Activated naive CD8-positive, alpha-beta T cell (primary cell): ENCODE measurements around the gene ATF4.
A peak's percentile ranks its signal among the peaks of the same experiment; 100 is the strongest.

Experiments used
- H3K27ac Mint-ChIP-seq: one replicate; pipeline ENCODE4 v1.8.0; 2021; ENCODE audit warnings: mixed read lengths
- H3K27me3 Mint-ChIP-seq: one replicate; pipeline ENCODE4 v1.8.0; 2021; ENCODE audit warnings: mixed read lengths
- H3K36me3 Mint-ChIP-seq: one replicate; pipeline ENCODE4 v1.8.0; 2021; ENCODE audit warnings: mixed read lengths
- H3K4me1 Mint-ChIP-seq: one replicate; pipeline ENCODE4 v1.8.0; 2021; ENCODE audit warnings: low read depth, mixed read lengths
- H3K4me3 Mint-ChIP-seq: one replicate; pipeline ENCODE4 v1.8.0; 2021; ENCODE audit warnings: mild to moderate bottlenecking, mixed read lengths
- H3K9me3 Mint-ChIP-seq: one replicate; pipeline ENCODE4 v1.8.0; 2021; ENCODE audit warnings: low read depth, mixed read lengths

The ATF4 gene

GRCh38 chr22:39482768-39483167, 37.6 kb upstream of the ATF4 start:
- no peak overlapping the region for H3K27ac Mint-ChIP-seq
- H3K36me3 Mint-ChIP-seq = no peaks in the 10 kb centered on the region
- H3K9me3 Mint-ChIP-seq = no peaks in the 10 kb centered on the region
- no peaks in the 10 kb centered on the region for H3K4me1 Mint-ChIP-seq
- H3K4me3 Mint-ChIP-seq = no peak overlapping the region
- no peaks in the 10 kb centered on the region for H3K27me3 Mint-ChIP-seq

GRCh38 chr22:39486951-39487825, 33.2 kb upstream of the ATF4 start:
- Mint-ChIP-seq H3K27ac (no peak overlapping the region), H3K27me3 (no peaks in the 10 kb centered on the region), H3K4me1 (peaks cover 9% of the 10 kb centered on the region)

GRCh38 chr22:39487826-39488520, 32.4 kb upstream of the ATF4 start:
- peaks cover 9% of the 10 kb centered on the region for H3K4me1 Mint-ChIP-seq
- no peak overlapping the region for H3K27ac Mint-ChIP-seq
- H3K27me3 Mint-ChIP-seq = no peaks in the 10 kb centered on the region

More at GRCh38 chr22:39486951-39487825, 33.2 kb upstream of the ATF4 start:
- Mint-ChIP-seq H3K36me3 (no peaks in the 10 kb centered on the region), H3K9me3 (no peaks in the 10 kb centered on the region), H3K4me3 (no peak overlapping the region)

GRCh38 chr22:39488563-39489083, 31.7 kb upstream of the ATF4 start:
- Mint-ChIP-seq H3K4me1 (peaks cover 12% of the 10 kb centered on the region), H3K4me3 (no peak overlapping the region), H3K36me3 (no peaks in the 10 kb centered on the region), H3K27me3 (no peaks in the 10 kb centered on the region), H3K9me3 (no peaks in the 10 kb centered on the region), H3K27ac (no peak overlapping the region)

More at GRCh38 chr22:39487826-39488520, 32.4 kb upstream of the ATF4 start:
- H3K36me3 Mint-ChIP-seq = no peaks in the 10 kb centered on the region
- no peaks in the 10 kb centered on the region for H3K9me3 Mint-ChIP-seq
- no peak overlapping the region for H3K4me3 Mint-ChIP-seq

- Mint-ChIP-seq H3K4me1 (peaks cover 13% of the 10 kb centered on the region), H3K36me3 (no peaks in the 10 kb centered on the region), H3K27ac (peak overlapping the region; percentile 16), H3K4me3 (peak overlapping the region; percentile 53), H3K9me3 (no peaks in the 10 kb centered on the region), H3K27me3 (no peaks in the 10 kb centered on the region)
Measured at GRCh38 chr22:39489094-39490068, 31.0 kb upstream of the ATF4 start.

- Mint-ChIP-seq H3K4me1 (peaks cover 13% of the 10 kb centered on the region), H3K9me3 (no peaks in the 10 kb centered on the region), H3K36me3 (no peaks in the 10 kb centered on the region), H3K27me3 (no peaks in the 10 kb centered on the region), H3K27ac (peak overlapping the region; percentile 16), H3K4me3 (peak overlapping the region; percentile 53)
Measured at GRCh38 chr22:39490135-39490798, 30.1 kb upstream of the ATF4 start.

- peaks cover 13% of the 10 kb centered on the region for H3K4me1 Mint-ChIP-seq
Measured at GRCh38 chr22:39490966-39491680, 29.2 kb upstream of the ATF4 start.

GRCh38 chr22:39491696-39492095, 28.7 kb upstream of the ATF4 start:
- Mint-ChIP-seq H3K36me3 (no peaks in the 10 kb centered on the region), H3K9me3 (no peaks in the 10 kb centered on the region), H3K27me3 (no peaks in the 10 kb centered on the region)

More at GRCh38 chr22:39490966-39491680, 29.2 kb upstream of the ATF4 start:
- H3K27me3 Mint-ChIP-seq = no peaks in the 10 kb centered on the region
- no peaks in the 10 kb centered on the region for H3K9me3 Mint-ChIP-seq
- H3K4me3 Mint-ChIP-seq = no peak overlapping the region
- H3K36me3 Mint-ChIP-seq = no peaks in the 10 kb centered on the region
- H3K27ac Mint-ChIP-seq = no peak overlapping the region

GRCh38 chr22:39492186-39492585, 28.2 kb upstream of the ATF4 start:
- H3K36me3 Mint-ChIP-seq = no peaks in the 10 kb centered on the region
- H3K4me3 Mint-ChIP-seq = no peak overlapping the region
- H3K27me3 Mint-ChIP-seq = no peaks in the 10 kb centered on the region
- H3K27ac Mint-ChIP-seq = no peak overlapping the region
- peaks cover 16% of the 10 kb centered on the region for H3K4me1 Mint-ChIP-seq
- no peaks in the 10 kb centered on the region for H3K9me3 Mint-ChIP-seq

More at GRCh38 chr22:39491696-39492095, 28.7 kb upstream of the ATF4 start:
- H3K4me1 Mint-ChIP-seq = peaks cover 16% of the 10 kb centered on the region
- no peak overlapping the region for H3K27ac Mint-ChIP-seq
- H3K4me3 Mint-ChIP-seq = no peak overlapping the region

GRCh38 chr22:39493759-39494158, 26.6 kb upstream of the ATF4 start:
- no peaks in the 10 kb centered on the region for H3K9me3 Mint-ChIP-seq
- H3K4me1 Mint-ChIP-seq = peaks cover 16% of the 10 kb centered on the region
- H3K4me3 Mint-ChIP-seq = no peak overlapping the region
- no peaks in the 10 kb centered on the region for H3K36me3 Mint-ChIP-seq
- H3K27me3 Mint-ChIP-seq = no peaks in the 10 kb centered on the region
- no peak overlapping the region for H3K27ac Mint-ChIP-seq

GRCh38 chr22:39494471-39495120, 25.8 kb upstream of the ATF4 start:
- Mint-ChIP-seq H3K36me3 (no peaks in the 10 kb centered on the region), H3K4me3 (no peak overlapping the region), H3K27me3 (no peaks in the 10 kb centered on the region), H3K27ac (no peak overlapping the region), H3K4me1 (peaks cover 14% of the 10 kb centered on the region), H3K9me3 (no peaks in the 10 kb centered on the region)

- Mint-ChIP-seq H3K27ac (no peak overlapping the region), H3K4me3 (no peak overlapping the region)
Measured at GRCh38 chr22:39496131-39496838, 24.1 kb upstream of the ATF4 start.

More at GRCh38 chr22:39496131-39496838, 24.1 kb upstream of the ATF4 start:
- H3K36me3 Mint-ChIP-seq = no peaks in the 10 kb centered on the region
- no peaks in the 10 kb centered on the region for H3K9me3 Mint-ChIP-seq
- H3K4me1 Mint-ChIP-seq = peaks cover 7% of the 10 kb centered on the region
- no peaks in the 10 kb centered on the region for H3K27me3 Mint-ChIP-seq
